KOPT-K1 (cell line): ENCODE results near the gene HDHD5.

ENCODE experiments used
- H3K27ac ChIP-seq: fragments of 200-600 bp; sonication (generic); 2 replicates; pipeline ENCODE4 v1.5.1; 2016; ENCODE audit warnings: antibody characterized with exemption, mild to moderate bottlenecking, low read depth, low read length; ENCODE audit not compliant: poor library complexity, severe bottlenecking
- H3K36me3 ChIP-seq: fragments of 200-600 bp; sonication (generic); 2 replicates; pipeline ENCODE4 v1.5.1; 2017; ENCODE audit warnings: antibody characterized with exemption, mild to moderate bottlenecking, low read length, moderate library complexity; ENCODE audit not compliant: insufficient read depth
- H3K9me3 ChIP-seq: fragments of 200-600 bp; sonication (generic); 2 replicates; pipeline ENCODE4 v1.5.1; 2017; ENCODE audit warnings: antibody characterized with exemption, low read length, mild to moderate bottlenecking; ENCODE audit not compliant: insufficient read depth, poor library complexity, severe bottlenecking

The HDHD5 gene

GRCh38 chr22:17140022-17140421 is 19.1 kb downstream of the HDHD5 start:
- Histone ChIP-seq H3K36me3 (peaks cover 88% of the 10 kb centered on the region), H3K9me3 (no peaks in the 10 kb centered on the region), H3K27ac (no peak overlapping the region)

- H3K36me3 ChIP-seq, result peaks cover 89% of the 10 kb centered on the region
- no peak overlapping the region for H3K27ac ChIP-seq
- H3K9me3 ChIP-seq, result no peaks in the 10 kb centered on the region
These were observed 20.6 kb downstream of the HDHD5 start for GRCh38 chr22:17138513-17138912.

- Histone ChIP-seq H3K27ac (no peak overlapping the region), H3K36me3 (peaks cover 89% of the 10 kb centered on the region), H3K9me3 (no peaks in the 10 kb centered on the region)
These were observed 21.1 kb downstream of the HDHD5 start for GRCh38 chr22:17137861-17138425.

- no peaks in the 10 kb centered on the region for H3K9me3 ChIP-seq
- H3K36me3 ChIP-seq, result peaks cover 81% of the 10 kb centered on the region
- H3K27ac ChIP-seq, result no peak overlapping the region
These were observed 21.9 kb downstream of the HDHD5 start for GRCh38 chr22:17137170-17137569.

- Histone ChIP-seq H3K9me3 (no peaks in the 10 kb centered on the region), H3K27ac (no peak overlapping the region), H3K36me3 (peaks cover 62% of the 10 kb centered on the region)
These were observed 23.8 kb downstream of the HDHD5 start for GRCh38 chr22:17135153-17135760.

GRCh38 chr22:17133137-17133536 is 25.9 kb downstream of the HDHD5 start:
- H3K36me3 ChIP-seq, result peaks cover 42% of the 10 kb centered on the region
- no peak overlapping the region for H3K27ac ChIP-seq
- H3K9me3 ChIP-seq, result no peaks in the 10 kb centered on the region

- H3K27ac ChIP-seq, result no peak overlapping the region
- H3K9me3 ChIP-seq, result no peaks in the 10 kb centered on the region
- H3K36me3 ChIP-seq, result peaks cover 32% of the 10 kb centered on the region
These were observed 27.0 kb downstream of the HDHD5 start for GRCh38 chr22:17132112-17132511.

- Histone ChIP-seq H3K27ac (no peak overlapping the region), H3K36me3 (peaks cover 27% of the 10 kb centered on the region), H3K9me3 (no peaks in the 10 kb centered on the region)
These were observed 27.4 kb downstream of the HDHD5 start for GRCh38 chr22:17131686-17132085.

GRCh38 chr22:17130199-17130598 is 28.9 kb downstream of the HDHD5 start:
- H3K27ac ChIP-seq, result no peak overlapping the region
- H3K36me3 ChIP-seq, result peaks cover 21% of the 10 kb centered on the region
- H3K9me3 ChIP-seq, result no peaks in the 10 kb centered on the region

GRCh38 chr22:17121233-17122195 is 37.6 kb downstream of the HDHD5 start, which contains the start of gene TMEM121B:
TSS of gene TMEM121B (minus strand) at chr22:17121360. CDS start at chr22:17121127, 233 bp downstream.
- no peaks in the 10 kb centered on the region for H3K9me3 ChIP-seq
- H3K36me3 ChIP-seq, result no peaks in the 10 kb centered on the region
- H3K27ac ChIP-seq, result no peak within 1 kb of the TSS

- Histone ChIP-seq H3K36me3 (no peaks in the 10 kb centered on the region), H3K9me3 (no peaks in the 10 kb centered on the region), H3K27ac (no peak overlapping the region)
These were observed 38.3 kb downstream of the HDHD5 start for GRCh38 chr22:17120711-17121232.

GRCh38 chr22:17120281-17120680 is 38.8 kb downstream of the HDHD5 start:
- no peak overlapping the region for H3K27ac ChIP-seq

GRCh38 chr22:17119481-17120202 is 39.4 kb downstream of the HDHD5 start:
- Histone ChIP-seq H3K36me3 (no peaks in the 10 kb centered on the region), H3K27ac (no peak overlapping the region), H3K9me3 (no peaks in the 10 kb centered on the region)

More at GRCh38 chr22:17120281-17120680, 38.8 kb downstream of the HDHD5 start:
- Histone ChIP-seq H3K36me3 (no peaks in the 10 kb centered on the region), H3K9me3 (no peaks in the 10 kb centered on the region)

GRCh38 chr22:17118342-17118741 is 40.7 kb downstream of the HDHD5 start:
- Histone ChIP-seq H3K9me3 (no peaks in the 10 kb centered on the region), H3K27ac (peak overlapping the region; percentile 68), H3K36me3 (no peaks in the 10 kb centered on the region)
